Skin epidermis (tissue), 12 donors: Measurements from ENCODE around the gene TP53TG3D.
"Not testable (repeated sequence)": the region's sequence is repeated elsewhere in the genome, so short reads cannot be mapped to it uniquely, and the experiment has no call there.

Experiments
- H3K27ac ChIP-seq, 21 experiments: fragments of 200-600 bp; sonication (generic) in 11 of 21; one replicate each; pipeline ENCODE4 v1.5.0; 2020; ENCODE audit warnings: mild to moderate bottlenecking in 3 of 21, inconsistent platforms in 2 of 21, moderate library complexity in 2 of 21
- H3K4me3 ChIP-seq, 7 experiments: fragments of 200-600 bp; sonication (generic) in 2 of 7; one replicate each; pipeline ENCODE4 v1.5.0; 2020; ENCODE audit warnings: inconsistent platforms in 2 of 7, mild to moderate bottlenecking in 2 of 7, moderate library complexity in 1 of 7

TP53TG3D gene

GRCh38 chr16:32252986-32253385 is at the start of gene TP53TG3D:
Gene TP53TG3D, plus strand, starts transcription at chr16:32253286. Its CDS starts 68 bp downstream, at chr16:32253354.
- not testable (repeated sequence) for H3K27ac ChIP-seq, H3K4me3 ChIP-seq

GRCh38 chr16:32253507-32253906 is 421 bp downstream of the TP53TG3D start:
- not testable (repeated sequence) for H3K4me3 ChIP-seq

GRCh38 chr16:32261526-32261925 is 8.4 kb downstream of the TP53TG3D start:
- not testable (repeated sequence) for H3K27ac ChIP-seq, H3K4me3 ChIP-seq

More at GRCh38 chr16:32253507-32253906, 421 bp downstream of the TP53TG3D start:
- H3K27ac ChIP-seq, result not testable (repeated sequence)

GRCh38 chr16:32263552-32263951 is 10.5 kb downstream of the TP53TG3D start:
- not testable (repeated sequence) for H3K27ac ChIP-seq, H3K4me3 ChIP-seq

GRCh38 chr16:32281910-32282309 is 28.8 kb downstream of the TP53TG3D start:
- not testable (repeated sequence) for H3K27ac ChIP-seq

GRCh38 chr16:32283024-32283423 is 29.9 kb downstream of the TP53TG3D start:
- H3K4me3 ChIP-seq, H3K27ac ChIP-seq: not testable (repeated sequence)

More at GRCh38 chr16:32281910-32282309, 28.8 kb downstream of the TP53TG3D start:
- not testable (repeated sequence) for H3K4me3 ChIP-seq

GRCh38 chr16:32283917-32284495 is 30.9 kb downstream of the TP53TG3D start:
- not testable (repeated sequence) for H3K4me3 ChIP-seq, H3K27ac ChIP-seq

- not testable (repeated sequence) for H3K4me3 ChIP-seq, H3K27ac ChIP-seq
Observed at GRCh38 chr16:32284800-32285796, 32.0 kb downstream of the TP53TG3D start.

- H3K27ac ChIP-seq, result not testable (repeated sequence)
Observed at GRCh38 chr16:32286193-32286592, 33.1 kb downstream of the TP53TG3D start.

GRCh38 chr16:32287743-32288142 is 34.7 kb downstream of the TP53TG3D start:
- H3K27ac ChIP-seq, H3K4me3 ChIP-seq: not testable (repeated sequence)

More at GRCh38 chr16:32286193-32286592, 33.1 kb downstream of the TP53TG3D start:
- not testable (repeated sequence) for H3K4me3 ChIP-seq

- H3K27ac ChIP-seq, result not testable (repeated sequence)
Observed at GRCh38 chr16:32289197-32289596, 36.1 kb downstream of the TP53TG3D start.

GRCh38 chr16:32302776-32303175 is 49.7 kb downstream of the TP53TG3D start:
- H3K27ac ChIP-seq, H3K4me3 ChIP-seq: not testable (repeated sequence)

More at GRCh38 chr16:32289197-32289596, 36.1 kb downstream of the TP53TG3D start:
- H3K4me3 ChIP-seq, result not testable (repeated sequence)
